Retina (tissue), 1 donor: ENCODE measurements around the gene UBE2D1.
"Not testable (repeated sequence)": the region's sequence is repeated elsewhere in the genome, so short reads cannot be mapped to it uniquely, and the experiment has no call there.

Experiments used
- DNase-seq: peaks from one replicate; pipeline ENCODE4 v3.0.0-alpha.2; 2016

UBE2D1 gene

DNA sequence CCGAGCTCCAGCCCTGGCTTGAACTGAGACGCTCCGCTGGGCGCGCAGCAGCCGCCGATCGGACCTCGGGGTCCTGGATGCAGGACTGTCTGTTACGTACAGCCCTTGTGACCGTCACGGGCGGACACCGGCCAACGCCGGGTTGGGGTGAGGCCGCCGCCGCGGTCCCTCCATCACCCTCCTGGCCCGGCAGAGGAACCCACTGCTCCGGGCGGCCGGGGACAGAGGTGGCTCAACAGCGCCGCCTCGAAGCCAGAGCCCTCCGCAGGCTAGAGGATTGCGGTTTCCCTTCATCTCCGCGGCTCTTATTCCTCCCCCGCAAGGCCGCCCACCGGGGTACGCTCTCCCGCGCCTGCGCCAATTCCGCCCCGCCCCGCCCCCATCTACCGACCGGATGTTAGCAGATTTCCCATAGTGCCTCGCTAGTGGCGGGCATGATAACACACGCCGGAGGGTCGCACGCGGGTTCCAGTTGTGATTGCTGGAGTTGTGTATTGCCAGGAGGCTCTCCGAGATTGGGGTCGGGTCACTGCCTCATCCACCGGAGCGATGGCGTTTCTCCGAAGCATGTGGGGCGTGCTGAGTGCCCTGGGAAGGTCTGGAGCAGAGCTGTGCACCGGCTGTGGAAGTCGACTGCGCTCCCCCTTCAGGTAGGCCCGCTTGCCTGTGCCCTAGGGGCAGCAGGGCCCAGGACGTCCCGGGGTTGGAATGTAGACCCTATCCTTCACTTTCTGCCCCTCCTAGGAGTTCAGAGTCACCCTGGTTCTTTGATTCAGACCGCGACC is 50.4 kb downstream of the UBE2D1 start, which contains the start of gene TFAM:
TFAM (plus strand) TSS at position 412 of the 785 bp plus-strand sequence; CDS start at position 550, 138 bp downstream.
- DNase-seq = peak; percentile 97

DNA sequence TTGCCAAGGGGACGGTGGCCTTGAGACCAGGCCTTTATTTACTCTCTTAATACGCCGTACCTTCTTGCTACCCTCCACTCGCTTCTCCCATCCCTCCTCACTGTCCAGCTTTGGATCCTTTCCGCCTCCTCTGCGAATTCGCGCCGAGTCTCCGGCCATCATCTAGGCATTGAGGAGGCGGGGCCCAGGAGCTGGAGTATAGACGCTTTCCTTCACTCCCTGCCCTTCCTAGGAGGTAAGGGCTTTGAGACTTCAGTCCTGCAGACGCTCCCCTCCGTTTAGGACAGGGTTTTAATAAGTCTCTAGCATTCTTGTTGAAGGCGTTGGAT is 50.9 kb downstream of the UBE2D1 start:
- no peak for DNase-seq

- no peak for DNase-seq
Observed at GRCh38 chr10:58389024-58389423, 54.2 kb downstream of the UBE2D1 start.

DNA sequence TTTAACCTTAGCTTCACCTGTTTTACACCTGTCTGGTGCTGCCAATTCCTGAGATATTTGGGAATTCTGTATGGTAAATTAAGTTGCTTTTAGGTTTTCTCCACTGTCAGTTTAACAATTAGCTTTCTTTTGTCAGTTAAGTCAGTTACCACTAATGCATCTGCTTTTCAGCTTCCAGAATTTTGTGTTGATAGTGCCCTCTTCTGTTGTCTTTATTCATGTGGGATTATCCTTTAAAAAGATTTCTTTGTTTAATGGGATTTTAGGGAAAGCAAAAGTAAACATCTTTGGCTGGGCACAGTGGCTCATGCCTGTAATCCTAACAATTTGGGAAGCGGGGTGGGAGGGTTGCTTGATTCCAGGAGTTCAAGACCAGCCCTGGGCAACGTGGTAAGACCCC is 58.5 kb downstream of the UBE2D1 start:
- DNase-seq = no peak

- DNase-seq = no peak
Observed at GRCh38 chr10:58394471-58394870, 59.7 kb downstream of the UBE2D1 start.

DNA sequence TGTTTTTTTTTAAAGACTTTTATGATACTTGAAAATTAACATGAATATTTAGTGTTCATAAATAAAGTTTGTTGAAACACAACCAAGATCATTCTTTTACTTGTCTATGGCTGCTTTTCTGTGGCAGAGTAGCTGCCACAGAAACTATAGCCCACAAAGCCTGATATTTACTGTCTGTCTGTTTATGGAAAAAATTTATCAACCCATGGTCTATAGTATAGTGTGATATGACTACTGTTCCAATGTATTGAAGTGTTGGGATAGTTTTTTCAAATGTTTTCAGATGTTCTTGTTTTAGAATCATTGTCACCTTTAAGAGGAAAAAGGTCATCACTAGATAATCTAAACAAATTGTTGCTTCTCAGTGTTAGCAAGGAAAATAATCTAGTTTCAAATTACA is 61.3 kb downstream of the UBE2D1 start:
- no peak for DNase-seq

DNA sequence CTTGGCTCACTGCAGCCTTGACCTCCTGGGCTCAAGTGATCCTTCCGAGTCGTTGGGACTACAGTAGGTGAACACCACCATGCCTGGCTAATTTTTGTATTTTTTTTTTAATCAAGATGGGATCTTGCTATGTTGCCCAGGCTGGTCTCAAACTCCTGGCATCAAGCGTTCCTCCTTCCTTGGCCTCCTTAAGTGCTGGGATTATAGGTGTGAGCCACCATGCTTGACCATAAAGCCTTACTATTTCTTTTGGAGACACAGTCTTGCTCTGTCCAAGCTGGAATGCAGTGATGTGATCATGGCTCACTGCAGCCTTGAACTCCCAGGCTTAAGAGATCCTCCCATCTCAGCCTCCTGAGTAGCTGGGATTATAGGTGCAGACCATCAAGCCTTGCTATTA is 63.0 kb downstream of the UBE2D1 start:
- no peak for DNase-seq

- no peak for DNase-seq
Observed at GRCh38 chr10:58399410-58399809, 64.6 kb downstream of the UBE2D1 start.

DNA sequence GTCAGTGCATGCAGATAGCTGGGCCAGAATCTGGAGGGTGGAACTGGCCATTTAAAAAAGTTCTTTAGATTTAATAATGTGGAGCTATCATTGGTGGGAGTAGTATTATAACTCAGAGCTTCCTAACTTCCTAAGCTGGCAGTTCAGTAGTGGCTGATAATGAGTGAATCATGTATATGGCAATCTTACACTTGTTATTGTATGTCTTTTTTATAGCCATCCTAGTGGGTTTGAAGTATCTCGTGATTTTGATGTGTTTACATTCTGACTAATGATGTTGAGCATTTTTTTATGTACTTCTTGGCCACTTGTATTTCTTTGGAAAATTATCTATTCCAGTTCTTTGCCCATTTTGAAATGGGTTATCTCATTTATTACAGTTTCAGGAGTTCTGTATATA is 65.8 kb downstream of the UBE2D1 start:
- DNase-seq = no peak

DNA sequence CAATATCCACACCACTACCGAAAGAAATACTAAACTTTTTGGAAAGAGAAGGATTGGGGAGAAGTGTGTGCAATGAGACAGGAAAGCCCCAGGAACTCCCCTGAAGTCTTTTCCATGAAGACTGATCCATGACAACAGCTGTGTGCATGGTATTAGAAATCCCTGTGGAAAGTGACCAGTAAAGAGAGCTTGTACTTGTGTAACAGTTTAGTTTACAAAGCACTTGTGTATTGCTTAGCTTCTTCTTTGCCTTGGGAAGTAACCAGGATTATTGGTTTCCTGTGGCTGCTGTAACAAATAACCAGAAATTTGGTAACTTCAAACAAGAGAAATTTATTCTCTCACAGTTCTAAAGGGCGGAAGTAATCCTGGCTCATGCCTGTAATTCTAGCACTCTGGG is 69.2 kb downstream of the UBE2D1 start:
- no peak for DNase-seq

- no peak for DNase-seq
Observed at GRCh38 chr10:58409956-58410610, 75.3 kb downstream of the UBE2D1 start.

DNA sequence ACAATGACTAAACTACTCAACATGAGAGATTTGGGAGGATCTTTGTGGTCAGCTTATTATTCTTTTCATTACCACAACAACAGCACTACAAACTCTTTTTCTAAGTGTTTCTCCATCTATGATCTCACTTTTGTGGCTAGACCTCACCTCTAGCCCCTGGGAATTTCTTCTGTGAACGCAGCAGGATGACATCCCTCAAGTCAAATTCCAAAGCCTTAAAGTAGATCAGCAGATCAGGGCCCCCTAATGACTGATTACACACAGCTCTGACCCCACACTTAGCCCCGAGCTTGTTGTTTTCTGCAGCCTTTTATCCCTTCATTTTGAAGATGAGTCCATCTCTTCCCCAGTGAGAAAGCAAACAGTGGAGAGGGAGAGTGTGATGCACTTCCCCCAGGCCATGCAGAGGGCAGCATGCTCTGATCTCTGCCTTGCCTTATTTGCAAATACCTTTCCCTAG is 77.7 kb downstream of the UBE2D1 start:
- no peak for DNase-seq

DNA sequence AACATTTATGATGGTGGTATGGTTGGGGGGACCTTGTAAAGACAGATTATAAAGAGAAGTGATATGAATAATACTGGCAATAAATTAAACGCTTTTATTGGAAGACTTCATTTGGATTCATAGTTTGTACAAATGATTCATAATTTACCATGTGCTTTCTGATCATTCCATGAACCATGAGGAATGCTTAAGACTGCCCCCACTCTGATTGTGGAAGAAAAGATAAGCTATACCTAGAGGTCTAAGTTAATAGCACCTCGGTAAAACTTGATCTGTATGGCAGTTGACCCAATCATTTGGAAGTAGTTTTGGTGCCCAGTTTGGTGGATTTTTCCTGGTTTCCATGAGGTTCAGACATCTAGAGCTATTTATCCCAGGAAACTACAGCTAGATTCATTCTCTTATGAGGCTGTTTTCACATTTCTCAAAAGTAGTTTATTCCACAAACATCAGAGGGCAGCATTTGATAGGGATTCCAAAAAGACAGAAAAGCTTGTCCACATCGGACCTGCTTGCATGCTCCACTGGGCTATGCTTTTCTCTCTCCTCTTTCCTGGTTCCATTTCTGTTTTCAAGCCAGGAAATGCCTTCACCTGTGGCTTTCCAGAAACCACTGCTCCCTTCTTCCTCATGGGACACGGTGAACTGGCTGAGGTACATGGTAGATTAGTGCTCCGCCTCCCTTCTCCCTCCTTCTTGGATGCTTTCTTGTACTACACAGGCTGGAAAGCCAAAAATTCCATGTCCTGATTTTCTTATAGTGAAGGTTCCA is 79.7 kb downstream of the UBE2D1 start:
- DNase-seq = no peak

GRCh38 chr10:58415757-58416156 is 81.0 kb downstream of the UBE2D1 start:
- DNase-seq = no peak

DNA sequence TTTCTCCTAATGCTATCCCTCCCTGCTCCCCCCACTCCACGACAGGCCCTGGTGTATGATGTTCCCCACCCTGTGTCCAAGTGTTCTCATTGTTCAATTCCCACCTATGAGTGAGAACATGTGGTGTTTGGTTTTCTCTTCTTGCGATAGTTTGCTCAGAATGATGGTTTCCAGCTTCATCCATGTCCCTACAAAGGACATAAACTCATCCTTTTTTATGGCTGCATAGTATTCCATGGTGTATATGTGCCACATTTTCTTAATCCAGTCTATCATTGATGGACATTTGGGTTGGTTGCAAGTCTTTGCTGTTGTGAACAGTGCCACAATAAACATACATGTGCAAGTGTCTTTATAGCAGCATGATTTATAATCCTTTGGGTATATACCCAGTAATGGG is 83.1 kb downstream of the UBE2D1 start:
- DNase-seq = not testable (repeated sequence)
